HepG2 (cell line): ENCODE measurements around the gene UBAC2. TPM values are rescaled to one million over a fixed set of nuclear protein-coding genes. Genes with fewer than 3 reads are reported as not detected.

Source experiments
- ATAC-seq: fragments of 200-7000 bp; cut with Tn5 transposase; 3 replicates; pipeline ENCODE4 v1.9.1; 2020; ENCODE audit warnings: mild to moderate bottlenecking, moderate library complexity
- BruUV-seq: library from RNA; stranded (reverse); fragments of 400-500 nt; replicated peaks from 2 replicates; lab custom pipeline; 2021; lab: Mats Ljungman, UMichigan
- CTCF ChIA-PET: fragments of 300-600 bp; formaldehyde crosslinking; extraction: SDS; loops from one replicate; lab custom pipeline; 2021; ENCODE audit warnings: low total read pairs, inconsistent platforms, low intra/inter-chr PET ratio; lab: Yijun Ruan, JAX
- POLR2A ChIA-PET: fragments of 350-600 bp; sonication (Branson Sonifier 250); formaldehyde crosslinking; loops from one replicate; lab custom pipeline; 2020; ENCODE audit warnings: antibody characterized with exemption, inconsistent platforms; lab: Yijun Ruan, JAX
- DNase-seq: peaks from one replicate; pipeline ENCODE4 v3.0.0-alpha.2; 2015; ENCODE audit warnings: low spot score
- FAIRE-seq: peaks from 3 replicates; lab custom pipeline; 2011; peaks lifted over from hg19 to GRCh38; lab: Jason Lieb, UNC
- H2AFZ ChIP-seq: one replicate; pipeline ENCODE4 v1.6.1; 2011; ENCODE audit warnings: low read length, inconsistent platforms
- H3K27ac ChIP-seq: fragments of 300-600 bp; 3 replicates; pipeline ENCODE4 v1.8.0; 2011; ENCODE audit warnings: mixed run types, mild to moderate bottlenecking, mixed read lengths, low read length, inconsistent platforms; ENCODE audit not compliant: insufficient read depth; ENCODE audit errors: extremely low read length
- H3K27me3 ChIP-seq, 2 experiments: fragments of 200-600 bp in 1 of 2; 2 replicates in 1 of 2; 3 replicates in 1 of 2; pipeline versions ENCODE4 v1.6.0 to v1.8.0; 2011; ENCODE audit warnings: low read length in 2 of 2, mild to moderate bottlenecking in 2 of 2, moderate library complexity in 2 of 2, inconsistent platforms in 1 of 2; ENCODE audit not compliant: insufficient read depth in 2 of 2, control insufficient read depth in 1 of 2
- H3K36me3 ChIP-seq, 2 experiments: fragments of 200-600 bp in 1 of 2; replicated peaks in 1 of 2; 2 replicates in 1 of 2; 3 replicates in 1 of 2; pipeline versions ENCODE4 v1.5.1 to v1.8.0; 2011; ENCODE audit warnings: low read length in 2 of 2, inconsistent platforms in 1 of 2; ENCODE audit not compliant: insufficient read depth in 2 of 2, control insufficient read depth in 1 of 2
- H3K4me1 ChIP-seq: 2 replicates; pipeline ENCODE4 v1.5.1; 2012; ENCODE audit warnings: low read length, inconsistent platforms; ENCODE audit not compliant: insufficient read depth
- H3K4me2 ChIP-seq: 2 replicates; pipeline ENCODE4 v1.6.0; 2011; ENCODE audit warnings: low read depth, low read length, inconsistent platforms
- H3K4me3 ChIP-seq, 3 experiments: fragments of 200-600 bp in 1 of 3; sonication (generic), shearing (Covaris generic) in 1 of 3; replicated peaks in 1 of 3; 2 replicates each; pipeline ENCODE4 v1.5.1; 2011 to 2016; ENCODE audit warnings: low read length in 3 of 3, inconsistent platforms in 2 of 3, low read depth in 2 of 3, mild to moderate bottlenecking in 2 of 3, control low read depth in 1 of 3, mixed read lengths in 1 of 3; ENCODE audit not compliant: insufficient read depth in 1 of 3
- H3K79me2 ChIP-seq: one replicate; pipeline ENCODE4 v1.6.1; 2011; ENCODE audit warnings: low read length, inconsistent platforms; ENCODE audit not compliant: insufficient read depth
- H3K9ac ChIP-seq: 2 replicates; pipeline ENCODE4 v1.6.0; 2011; ENCODE audit warnings: mild to moderate bottlenecking, low read depth, low read length, inconsistent platforms; ENCODE audit not compliant: insufficient read depth
- H3K9me3 ChIP-seq: 2 replicates; pipeline ENCODE4 v1.5.1; 2012; ENCODE audit warnings: mild to moderate bottlenecking, low read length
- H4K20me1 ChIP-seq: 2 replicates; pipeline ENCODE4 v1.6.0; 2011; ENCODE audit warnings: inconsistent platforms, mild to moderate bottlenecking, low read length, moderate library complexity; ENCODE audit not compliant: insufficient read depth
- DBP ChIP-seq: sonication (generic); formaldehyde crosslinking; IDR thresholded peaks from 2 replicates; pipeline ENCODE4 v1.4.0; 2020; ENCODE audit warnings: missing genetic modification reagents; ENCODE audit errors: not compliant biosample characterization
- ESRRA ChIP-seq: sonication (generic); formaldehyde crosslinking; IDR thresholded peaks from 2 replicates; pipeline ENCODE4 v1.5.1; 2020; ENCODE audit warnings: mild to moderate bottlenecking, low read depth, missing genetic modification reagents
- HNF1B ChIP-seq: sonication (generic); formaldehyde crosslinking; IDR thresholded peaks from 2 replicates; pipeline ENCODE4 v1.5.1; 2020; ENCODE audit warnings: mild to moderate bottlenecking, moderate library complexity, missing genetic modification reagents
- HNF4A ChIP-seq: sonication (generic); formaldehyde crosslinking; IDR thresholded peaks from 2 replicates; pipeline ENCODE4 v1.4.0; 2020; ENCODE audit warnings: missing genetic modification reagents
- HNF4G ChIP-seq, 2 experiments: sonication (generic) in 1 of 2; formaldehyde crosslinking in 1 of 2; IDR thresholded peaks; 2 replicates each; pipeline versions ENCODE4 v1.4.0 to v1.6.1; 2011 to 2020; ENCODE audit warnings: borderline replicate concordance in 2 of 2, low read depth in 2 of 2, mild to moderate bottlenecking in 2 of 2, low read length in 1 of 2, missing genetic modification reagents in 1 of 2, moderate library complexity in 1 of 2
- HNRNPK ChIP-seq: fragments of 200-400 bp; formaldehyde crosslinking; IDR thresholded peaks from 2 replicates; pipeline ENCODE4 v1.6.1; 2018; ENCODE audit warnings: low read length, low read depth, moderate library complexity, mild to moderate bottlenecking; ENCODE audit not compliant: poor library complexity, severe bottlenecking
- HOMEZ ChIP-seq: IDR thresholded peaks from 2 replicates; pipeline ENCODE4 v1.6.1; 2016; ENCODE audit warnings: low read depth
- MBNL3 ChIP-seq: fragments of 250-450 bp; sonication (Bioruptor Pico); conservative IDR thresholded peaks from 2 replicates; pipeline ENCODE4 v1.8.0; 2022; ENCODE audit warnings: mild to moderate bottlenecking, inconsistent platforms
- POGZ ChIP-seq: sonication (generic); formaldehyde crosslinking; IDR thresholded peaks from 2 replicates; pipeline ENCODE4 v1.4.0; 2020; ENCODE audit warnings: mild to moderate bottlenecking, missing genetic modification reagents
- RXRB ChIP-seq: IDR thresholded peaks from 2 replicates; pipeline ENCODE4 v1.6.1; 2016; ENCODE audit warnings: borderline replicate concordance, missing genetic modification reagents, missing compliant biosample characterization
- SIX1 ChIP-seq: sonication (generic); formaldehyde crosslinking; IDR thresholded peaks from 2 replicates; pipeline ENCODE4 v1.4.0; 2020; ENCODE audit warnings: missing genetic modification reagents, borderline replicate concordance
- SMYD3 ChIP-seq: sonication (generic); formaldehyde crosslinking; IDR thresholded peaks from 2 replicates; pipeline ENCODE4 v1.8.1; 2023; ENCODE audit warnings: mild to moderate bottlenecking, missing genetic modification reagents
- ZNF251 ChIP-seq: sonication (generic); formaldehyde crosslinking; IDR thresholded peaks from 2 replicates; pipeline ENCODE4 v1.9.0; 2021; ENCODE audit warnings: mild to moderate bottlenecking, missing genetic modification reagents
- ZNF644 ChIP-seq: IDR thresholded peaks from 2 replicates; pipeline ENCODE4 v1.6.1; 2016; ENCODE audit warnings: low read depth
- ZSCAN5A ChIP-seq: sonication (generic); formaldehyde crosslinking; IDR thresholded peaks from 2 replicates; pipeline ENCODE4 v1.8.0; 2022; ENCODE audit warnings: mild to moderate bottlenecking, missing genetic modification reagents, borderline replicate concordance
- WGBS: methylation state at CpG from one replicate; pipeline ENCODE4 v1.1.6; 2017; ENCODE audit warnings: low lambda C conversion rate; 5-methylcytosine and 5-hydroxymethylcytosine counted together
- in situ Hi-C: cut with HindIII; loops from 2 replicates; pipeline ENCODE4 v1.10.0; 2017; ENCODE audit warnings: low pct_unique_long_range_greater_than_20kb; ENCODE audit not compliant: extremely low pct_ligation_motif_present
- intact Hi-C: fragments of 100-400 bp; cut with micrococcal nuclease; formaldehyde crosslinking; loops from one replicate; pipeline ENCODE4 v1.10.0; 2022; ENCODE audit not compliant: unreplicated experiment
- polyA plus RNA-seq, 8 experiments: library from polyadenylated mRNA; depleted of rRNA in 3 of 8; stranded (reverse) in 7 of 8; unstranded in 1 of 8; fragments of >200 nt; fragmentation: Illumina TruSeq in 4 of 8; extraction: Trizol in 4 of 8; gene quantifications; 2 replicates each; pipeline versions ENCODE4 v1.2.1 to v1.2.3, GENCODE V29; 2011 to 2016; ENCODE audit warnings: low read depth in 4 of 8, missing spikeins in 1 of 8, mixed read lengths in 1 of 8; ENCODE audit not compliant: insufficient read depth in 1 of 8
- total RNA-seq, 5 experiments: library from RNA; depleted of rRNA; stranded (reverse); fragments of >200 nt; fragmentation: Illumina TruSeq; extraction: Trizol; gene quantifications; 2 replicates each; pipeline ENCODE4 v1.2.3, GENCODE V29; 2016; ENCODE audit warnings: low read depth in 1 of 5

Gene UBAC2
- total and polyA plus RNA-seq, 2 of the 13 experiments (the other 11 are each of a cell fraction or from before 2014, with no cell fraction given) = 61.3 to 80.8 TPM

GRCh38 chr13:99285432-99286182 lies 85.0 kb downstream of the UBAC2 start:
- no peaks in the 10 kb centered on the region for H3K27me3 ChIP-seq
- no peaks in the 10 kb centered on the region; the same call in 1 of the 2 replicates for H4K20me1 ChIP-seq
- ChIA-PET CTCF (no interaction called here), POLR2A (no interaction called here)
- peaks cover 2 to 9% of the 10 kb centered on the region in 2 experiments; a peak in 4 of 5 replicates for H3K36me3 ChIP-seq
- no peak overlapping the region for H2AFZ ChIP-seq
- no TSS peak for BruUV-seq
- 85% methylated on average over 10 of the region's 10 CpGs for WGBS
- H3K4me3 ChIP-seq = no peak overlapping the region
- peak overlapping the region; percentile 46 for H3K27ac ChIP-seq
- H3K4me2 ChIP-seq = peak overlapping the region; percentile 14; the same call in 1 of the 2 replicates
- H3K79me2 ChIP-seq = no peaks in the 10 kb centered on the region
- no peak overlapping the region for H3K9ac ChIP-seq
- H3K9me3 ChIP-seq = no peaks in the 10 kb centered on the region
- intact Hi-C loops = no loop called here
- in situ Hi-C loops = no loop called here
- DNase-seq = peak; percentile 42
- ATAC-seq = peak; percentile 94
- H3K4me1 ChIP-seq = peaks cover 17% of the 10 kb centered on the region
- FAIRE-seq = peak; percentile 80
- TF ChIP-seq HNF1B (CRISPR knock-in tag) = peak; percentile 19; the same call in 1 of the 2 replicates
- TF ChIP-seq SIX1 (CRISPR knock-in tag) = no peak
- no peak for TF ChIP-seq ZNF251
- peak; percentile 53; the same call in 1 of the 2 replicates for TF ChIP-seq POGZ (CRISPR knock-in tag)
- TF ChIP-seq SMYD3 (CRISPR knock-in tag) = no peak
- peak; percentile 34; the same call in 1 of the 2 replicates for TF ChIP-seq RXRB (CRISPR knock-in tag)
- peak; percentile 73 for TF ChIP-seq HNF4A (CRISPR knock-in tag)
- TF ChIP-seq HNF4G (IDR thresholded peaks at IDR 0.05; ENCODE audit: borderline replicate concordance, low read depth, low read length) = peak; percentile 23; the same call in 1 of the 2 replicates
- TF ChIP-seq HNF4G (CRISPR knock-in tag; IDR thresholded peaks at IDR 0.05; ENCODE audit: borderline replicate concordance, low read depth) = 0 out of 2 replicates have a peak, but pooled peaks have one; percentile 37
- no peak for TF ChIP-seq DBP
- peak; percentile 72; the same call in 1 of the 2 replicates for TF ChIP-seq ESRRA
- TF ChIP-seq HOMEZ = peak; percentile 79; the same call in 1 of the 2 replicates
- TF ChIP-seq ZSCAN5A = 0 out of 2 replicates have a peak, but pooled peaks have one; percentile 32
- no peak for TF ChIP-seq HNRNPK
- TF ChIP-seq MBNL3 (CRISPR knock-in tag) = no peak
- peak; percentile 66; the same call in 1 of the 2 replicates for TF ChIP-seq ZNF644
